ENCODE measurements around the gene HSPH1. TPM values are rescaled to one million over a fixed set of nuclear protein-coding genes. Genes with fewer than 3 reads are reported as not detected.

The HSPH1 gene
- total and polyA plus RNA-seq, 2 of the 13 experiments (the other 11 are each of a cell fraction or from before 2014, with no cell fraction given) = 13.0 to 62.9 TPM

DNA sequence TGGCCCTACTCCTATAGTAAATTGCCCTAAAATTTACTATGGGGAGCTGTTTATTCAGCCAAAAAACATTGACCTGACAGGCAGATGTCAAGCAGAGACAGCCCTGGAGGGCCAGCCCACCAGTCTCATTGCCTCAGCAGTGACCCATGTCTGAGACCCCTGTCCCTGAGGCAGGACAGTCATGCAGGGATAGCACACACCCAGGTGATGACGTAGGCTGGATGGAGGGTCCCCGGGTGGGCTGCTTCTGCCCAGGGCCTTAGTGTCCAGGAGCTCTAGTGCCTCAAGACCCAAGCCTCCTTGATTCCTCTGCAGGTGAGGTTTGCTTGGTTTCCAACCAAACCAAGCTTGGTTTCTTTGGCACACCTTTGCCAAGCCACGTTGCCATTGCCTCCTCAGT lies 72.1 kb downstream of the HSPH1 start:
- intact Hi-C loops (cut with micrococcal nuclease; ENCODE audit: unreplicated experiment) = no loop called here

DNA sequence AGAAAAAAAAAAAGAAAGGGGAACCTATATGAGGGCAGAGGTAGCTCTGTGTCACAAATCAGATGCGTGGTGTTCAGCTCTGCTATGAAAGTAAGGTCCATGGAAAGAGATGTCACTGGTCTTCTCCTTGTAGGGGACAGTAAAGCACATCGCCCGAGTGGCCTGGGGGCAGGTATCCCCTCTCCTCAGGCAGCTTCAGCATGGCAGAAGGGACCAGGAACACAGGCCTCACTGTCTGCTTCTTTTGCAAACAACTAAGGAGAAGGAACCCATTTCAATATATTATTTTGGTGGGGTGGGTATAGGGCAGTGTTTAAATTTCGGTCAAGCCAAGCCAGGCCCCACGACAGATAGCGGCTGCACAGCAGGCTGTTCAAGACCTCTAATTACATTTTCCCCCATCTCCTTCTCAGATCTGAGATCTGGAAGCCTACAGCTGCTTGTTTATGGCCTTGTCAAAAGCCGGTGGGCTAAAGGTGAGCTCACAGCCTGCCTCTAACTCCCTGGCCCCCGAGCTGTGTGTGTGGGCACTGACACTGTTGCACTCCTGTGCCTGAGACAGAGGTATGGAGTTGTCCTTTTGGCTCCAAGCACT lies 72.8 kb downstream of the HSPH1 start:
- in situ Hi-C loops (cut with HindIII; ENCODE audit: extremely low pct_ligation_motif_present, low pct_unique_long_range_greater_than_20kb) (no loop called here), intact Hi-C loops (cut with micrococcal nuclease; ENCODE audit: unreplicated experiment) (no loop called here)
- POLR2A ChIA-PET = no interaction called here

More for the DNA sequence above, 72.1 kb downstream of the HSPH1 start:
- in situ Hi-C loops (cut with HindIII; ENCODE audit: extremely low pct_ligation_motif_present, low pct_unique_long_range_greater_than_20kb) = no loop called here
- no peak overlapping the region for H3K9ac ChIP-seq (ENCODE audit: insufficient read depth, low read depth, low read length)
- 0% methylated on average over 1 of the region's 3 CpGs for WGBS (ENCODE audit: low lambda C conversion rate)
- no TSS peak for BruUV-seq (replicated peaks)
- H3K27ac ChIP-seq (ENCODE audit: extremely low read length, insufficient read depth, low read length) = no peak overlapping the region
- POLR2A ChIA-PET = no interaction called here
- FAIRE-seq (no peak), DNase-seq (ENCODE audit: low spot score) (no peak), ATAC-seq (no peak)
- no peaks in the 10 kb centered on the region for H3K79me2 ChIP-seq (ENCODE audit: insufficient read depth, low read length)
- peaks cover 0 to 51% of the 10 kb centered on the region in 2 experiments; a peak in 3 of 5 replicates for H3K27me3 ChIP-seq (ENCODE audit: control insufficient read depth in 1 of 2, insufficient read depth in 2 of 2, low read length in 2 of 2)
- CTCF ChIA-PET (ENCODE audit: low intra/inter-chr PET ratio, low total read pairs) = no interaction called here
- H3K4me2 ChIP-seq (ENCODE audit: low read depth, low read length) = no peak overlapping the region
- no peaks in the 10 kb centered on the region for H3K4me1 ChIP-seq (ENCODE audit: insufficient read depth, low read length)
- no peaks in the 10 kb centered on the region for H3K9me3 ChIP-seq (ENCODE audit: low read length)
- H3K36me3 ChIP-seq (replicated peaks in 1 of 2; ENCODE audit: control insufficient read depth in 1 of 2, insufficient read depth in 2 of 2, low read length in 2 of 2) = no peaks in the 10 kb centered on the region
- TF ChIP-seq CREB1 (IDR thresholded peaks at IDR 0.05) (peak; percentile 75), CREB1 (CRISPR knock-in tag; IDR thresholded peaks at IDR 0.05) (no peak), ZNF296 (CRISPR knock-in tag; conservative IDR thresholded peaks at IDR 0.05) (no peak)
- H2AFZ ChIP-seq (ENCODE audit: low read length) = no peak overlapping the region
- no peak overlapping the region for H3K4me3 ChIP-seq (replicated peaks in 1 of 3; ENCODE audit: insufficient read depth in 1 of 3, low read depth in 2 of 3, low read length in 3 of 3)
- H4K20me1 ChIP-seq (ENCODE audit: insufficient read depth, low read length) = no peaks in the 10 kb centered on the region

More for the DNA sequence above, 72.8 kb downstream of the HSPH1 start:
- no peaks in the 10 kb centered on the region for H3K4me1 ChIP-seq (ENCODE audit: insufficient read depth, low read length)
- CTCF ChIA-PET (ENCODE audit: low intra/inter-chr PET ratio, low total read pairs) = no interaction called here
- DNase-seq (ENCODE audit: low spot score) (no peak), FAIRE-seq (no peak), ATAC-seq (no peak)
- H4K20me1 ChIP-seq (ENCODE audit: insufficient read depth, low read length) = no peaks in the 10 kb centered on the region
- no peak overlapping the region for H3K27ac ChIP-seq (ENCODE audit: extremely low read length, insufficient read depth, low read length)
- peaks cover 0 to 51% of the 10 kb centered on the region in 2 experiments; a peak in 3 of 5 replicates for H3K27me3 ChIP-seq (ENCODE audit: control insufficient read depth in 1 of 2, insufficient read depth in 2 of 2, low read length in 2 of 2)
- no peak overlapping the region for H3K4me2 ChIP-seq (ENCODE audit: low read depth, low read length)
- H3K9me3 ChIP-seq (ENCODE audit: low read length) = no peaks in the 10 kb centered on the region
- no peak for TF ChIP-seq IKZF1 (IDR thresholded peaks at IDR 0.05)
- TF ChIP-seq CBX5 (CRISPR knock-in tag; IDR thresholded peaks at IDR 0.05; ENCODE audit: borderline replicate concordance) = no peak
- TF ChIP-seq FOXP1 (IDR thresholded peaks at IDR 0.05) = no peak
- no peak for TF ChIP-seq FOXP1 (CRISPR knock-in tag; IDR thresholded peaks at IDR 0.05)
- no peak for TF ChIP-seq ZNF121 (CRISPR knock-in tag; IDR thresholded peaks at IDR 0.05)
- no peak for TF ChIP-seq RFX1 (IDR thresholded peaks at IDR 0.05)
- TF ChIP-seq SAFB2 (CRISPR knock-in tag; IDR thresholded peaks at IDR 0.05; ENCODE audit: borderline replicate concordance, low read depth) = no peak
- no peak for TF ChIP-seq GABPB1 (CRISPR knock-in tag; IDR thresholded peaks at IDR 0.05)
- no peak for TF ChIP-seq NCOA2 (CRISPR knock-in tag; IDR thresholded peaks at IDR 0.05)
- TF ChIP-seq, protein P1, sequence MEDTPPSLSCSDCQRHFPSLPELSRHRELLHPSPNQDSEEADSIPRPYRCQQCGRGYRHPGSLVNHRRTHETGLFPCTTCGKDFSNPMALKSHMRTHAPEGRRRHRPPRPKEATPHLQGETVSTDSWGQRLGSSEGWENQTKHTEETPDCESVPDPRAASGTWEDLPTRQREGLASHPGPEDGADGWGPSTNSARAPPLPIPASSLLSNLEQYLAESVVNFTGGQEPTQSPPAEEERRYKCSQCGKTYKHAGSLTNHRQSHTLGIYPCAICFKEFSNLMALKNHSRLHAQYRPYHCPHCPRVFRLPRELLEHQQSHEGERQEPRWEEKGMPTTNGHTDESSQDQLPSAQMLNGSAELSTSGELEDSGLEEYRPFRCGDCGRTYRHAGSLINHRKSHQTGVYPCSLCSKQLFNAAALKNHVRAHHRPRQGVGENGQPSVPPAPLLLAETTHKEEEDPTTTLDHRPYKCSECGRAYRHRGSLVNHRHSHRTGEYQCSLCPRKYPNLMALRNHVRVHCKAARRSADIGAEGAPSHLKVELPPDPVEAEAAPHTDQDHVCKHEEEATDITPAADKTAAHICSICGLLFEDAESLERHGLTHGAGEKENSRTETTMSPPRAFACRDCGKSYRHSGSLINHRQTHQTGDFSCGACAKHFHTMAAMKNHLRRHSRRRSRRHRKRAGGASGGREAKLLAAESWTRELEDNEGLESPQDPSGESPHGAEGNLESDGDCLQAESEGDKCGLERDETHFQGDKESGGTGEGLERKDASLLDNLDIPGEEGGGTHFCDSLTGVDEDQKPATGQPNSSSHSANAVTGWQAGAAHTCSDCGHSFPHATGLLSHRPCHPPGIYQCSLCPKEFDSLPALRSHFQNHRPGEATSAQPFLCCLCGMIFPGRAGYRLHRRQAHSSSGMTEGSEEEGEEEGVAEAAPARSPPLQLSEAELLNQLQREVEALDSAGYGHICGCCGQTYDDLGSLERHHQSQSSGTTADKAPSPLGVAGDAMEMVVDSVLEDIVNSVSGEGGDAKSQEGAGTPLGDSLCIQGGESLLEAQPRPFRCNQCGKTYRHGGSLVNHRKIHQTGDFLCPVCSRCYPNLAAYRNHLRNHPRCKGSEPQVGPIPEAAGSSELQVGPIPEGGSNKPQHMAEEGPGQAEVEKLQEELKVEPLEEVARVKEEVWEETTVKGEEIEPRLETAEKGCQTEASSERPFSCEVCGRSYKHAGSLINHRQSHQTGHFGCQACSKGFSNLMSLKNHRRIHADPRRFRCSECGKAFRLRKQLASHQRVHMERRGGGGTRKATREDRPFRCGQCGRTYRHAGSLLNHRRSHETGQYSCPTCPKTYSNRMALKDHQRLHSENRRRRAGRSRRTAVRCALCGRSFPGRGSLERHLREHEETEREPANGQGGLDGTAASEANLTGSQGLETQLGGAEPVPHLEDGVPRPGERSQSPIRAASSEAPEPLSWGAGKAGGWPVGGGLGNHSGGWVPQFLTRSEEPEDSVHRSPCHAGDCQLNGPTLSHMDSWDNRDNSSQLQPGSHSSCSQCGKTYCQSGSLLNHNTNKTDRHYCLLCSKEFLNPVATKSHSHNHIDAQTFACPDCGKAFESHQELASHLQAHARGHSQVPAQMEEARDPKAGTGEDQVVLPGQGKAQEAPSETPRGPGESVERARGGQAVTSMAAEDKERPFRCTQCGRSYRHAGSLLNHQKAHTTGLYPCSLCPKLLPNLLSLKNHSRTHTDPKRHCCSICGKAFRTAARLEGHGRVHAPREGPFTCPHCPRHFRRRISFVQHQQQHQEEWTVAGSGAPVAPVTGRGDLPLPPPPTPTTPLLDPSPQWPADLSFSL (CRISPR knock-in tag; IDR thresholded peaks at IDR 0.05) = no peak
- no peak overlapping the region for H3K4me3 ChIP-seq (replicated peaks in 1 of 3; ENCODE audit: insufficient read depth in 1 of 3, low read depth in 2 of 3, low read length in 3 of 3)
- no peak overlapping the region for H3K9ac ChIP-seq (ENCODE audit: insufficient read depth, low read depth, low read length)
- 55% methylated on average over 6 of the region's 8 CpGs for WGBS (ENCODE audit: low lambda C conversion rate)
- no peaks in the 10 kb centered on the region for H3K79me2 ChIP-seq (ENCODE audit: insufficient read depth, low read length)
- no TSS peak for BruUV-seq (replicated peaks)
- no peak overlapping the region for H2AFZ ChIP-seq (ENCODE audit: low read length)
- H3K36me3 ChIP-seq (replicated peaks in 1 of 2; ENCODE audit: control insufficient read depth in 1 of 2, insufficient read depth in 2 of 2, low read length in 2 of 2) = no peaks in the 10 kb centered on the region

Data from HepG2 (cell line).